ENCODE results near the gene GASK1A. TPM values are rescaled to one million over a fixed set of nuclear protein-coding genes. Genes with fewer than 3 reads are reported as not detected.
"Not testable (repeated sequence)": the region's sequence is repeated elsewhere in the genome, so short reads cannot be mapped to it uniquely, and the experiment has no call there.

Gene GASK1A
- not detected in 2 replicates for total RNA-seq

DNA sequence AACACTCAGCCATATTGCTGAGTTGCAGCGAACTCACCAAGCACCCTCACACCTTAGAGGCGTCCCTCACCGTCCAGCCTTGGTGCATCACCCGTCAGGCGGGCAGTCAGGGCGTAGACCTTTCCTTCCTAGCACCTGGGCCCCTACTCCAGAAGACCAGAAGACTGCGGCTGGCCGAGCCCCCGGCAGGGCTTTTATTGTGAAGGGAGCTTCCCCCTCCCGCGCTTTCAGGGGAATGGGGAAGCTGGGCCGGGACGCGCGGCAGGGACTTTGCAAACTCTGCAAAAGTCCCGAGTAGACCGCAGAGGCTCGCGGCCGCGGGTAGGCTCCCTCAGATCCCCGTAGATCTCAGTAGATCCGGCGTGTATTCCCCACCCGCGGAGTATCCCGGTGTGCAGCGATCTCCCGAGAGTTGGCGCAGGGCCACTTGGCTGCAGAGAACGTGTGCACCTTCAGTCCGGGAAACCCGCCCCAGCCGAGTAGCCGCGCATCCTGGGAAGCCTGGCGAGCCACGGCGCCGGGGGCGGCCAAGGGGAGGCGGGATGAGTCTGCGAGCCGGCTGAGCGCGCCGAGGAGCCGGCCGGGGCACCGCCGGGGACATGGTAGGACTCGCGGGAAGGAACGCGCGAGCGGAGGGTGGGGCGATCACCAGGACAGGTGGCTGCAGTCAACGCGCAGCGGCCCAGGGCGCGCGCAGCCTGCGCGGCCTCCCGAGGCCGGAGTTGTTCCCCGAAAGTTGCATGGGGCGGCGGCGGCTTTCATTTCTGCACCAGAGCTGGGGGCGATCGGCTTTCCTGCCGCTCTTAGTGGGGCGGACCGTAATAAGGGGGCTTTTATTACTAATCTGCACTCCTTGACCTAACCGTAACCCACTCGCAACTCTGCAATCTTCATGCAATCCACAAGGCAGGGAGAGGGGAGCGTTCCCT lies at the start of gene GASK1A:
Gene GASK1A, plus strand, starts transcription at position 268 of the 929 bp plus-strand sequence. Its CDS starts 332 bp downstream, at position 600.
- no peak for DNase-seq (ENCODE audit: extremely low read depth, low read depth, low spot score)

DNA sequence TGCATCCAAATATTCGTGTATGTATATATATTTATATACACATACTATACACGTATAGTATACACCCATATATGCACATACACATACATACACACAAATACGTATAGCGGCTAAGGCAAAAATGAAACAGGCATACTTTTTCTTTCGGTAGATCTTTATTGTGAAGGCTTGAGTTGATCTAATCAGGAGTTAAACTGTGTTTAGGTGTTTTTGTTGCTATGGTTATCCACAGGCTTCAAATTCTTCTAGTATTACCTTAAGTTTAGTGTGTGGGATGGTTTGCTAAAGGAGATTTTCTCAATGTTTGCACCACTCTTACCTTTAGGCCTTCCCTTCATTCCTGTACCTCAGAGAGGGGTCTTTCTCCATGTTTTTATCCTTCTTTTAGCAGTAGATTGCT lies 45.0 kb upstream of the GASK1A start:
- DNase-seq (ENCODE audit: extremely low read depth, low read depth, low spot score): no peak

DNA sequence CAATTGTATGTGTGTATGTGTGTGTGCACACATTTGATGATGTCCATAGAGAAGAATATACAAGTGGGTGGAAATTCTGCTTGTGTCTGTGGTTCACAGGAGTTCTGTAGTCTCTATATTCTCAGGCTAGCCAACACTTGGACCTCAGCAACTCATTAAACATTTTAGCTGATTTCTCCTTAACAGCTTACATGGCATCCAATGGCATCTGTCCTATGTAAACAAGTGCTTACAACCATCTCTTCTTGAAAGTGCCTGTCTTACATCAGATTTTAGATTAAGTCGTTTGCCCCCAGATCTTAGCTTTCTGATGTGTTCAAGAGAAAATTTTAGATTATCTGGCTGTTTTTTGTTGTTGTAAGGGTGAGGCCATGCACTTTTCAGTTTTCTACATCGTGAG lies 44.2 kb upstream of the GASK1A start:
- DNase-seq (ENCODE audit: extremely low read depth, low read depth, low spot score): no peak

DNA sequence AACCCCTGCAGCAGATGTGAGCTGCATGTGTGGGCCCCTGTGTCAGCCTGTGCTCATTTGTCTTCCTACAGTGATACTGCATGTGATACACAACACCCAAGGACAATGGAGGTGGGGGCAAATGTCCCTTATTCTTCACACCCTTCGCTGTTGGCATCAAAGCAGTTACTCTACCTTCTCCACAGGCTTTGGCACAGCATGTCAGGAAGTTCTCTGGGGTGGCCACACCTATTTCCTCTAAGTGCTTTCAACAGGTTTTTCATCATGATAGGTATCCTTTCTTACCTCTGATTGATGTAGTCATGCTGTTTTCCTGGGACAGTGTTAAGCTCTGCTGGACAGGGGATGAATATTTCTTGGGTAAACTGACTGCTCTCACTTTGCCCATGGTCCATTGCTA lies 43.6 kb upstream of the GASK1A start:
- no peak for DNase-seq (ENCODE audit: extremely low read depth, low read depth, low spot score)

DNA sequence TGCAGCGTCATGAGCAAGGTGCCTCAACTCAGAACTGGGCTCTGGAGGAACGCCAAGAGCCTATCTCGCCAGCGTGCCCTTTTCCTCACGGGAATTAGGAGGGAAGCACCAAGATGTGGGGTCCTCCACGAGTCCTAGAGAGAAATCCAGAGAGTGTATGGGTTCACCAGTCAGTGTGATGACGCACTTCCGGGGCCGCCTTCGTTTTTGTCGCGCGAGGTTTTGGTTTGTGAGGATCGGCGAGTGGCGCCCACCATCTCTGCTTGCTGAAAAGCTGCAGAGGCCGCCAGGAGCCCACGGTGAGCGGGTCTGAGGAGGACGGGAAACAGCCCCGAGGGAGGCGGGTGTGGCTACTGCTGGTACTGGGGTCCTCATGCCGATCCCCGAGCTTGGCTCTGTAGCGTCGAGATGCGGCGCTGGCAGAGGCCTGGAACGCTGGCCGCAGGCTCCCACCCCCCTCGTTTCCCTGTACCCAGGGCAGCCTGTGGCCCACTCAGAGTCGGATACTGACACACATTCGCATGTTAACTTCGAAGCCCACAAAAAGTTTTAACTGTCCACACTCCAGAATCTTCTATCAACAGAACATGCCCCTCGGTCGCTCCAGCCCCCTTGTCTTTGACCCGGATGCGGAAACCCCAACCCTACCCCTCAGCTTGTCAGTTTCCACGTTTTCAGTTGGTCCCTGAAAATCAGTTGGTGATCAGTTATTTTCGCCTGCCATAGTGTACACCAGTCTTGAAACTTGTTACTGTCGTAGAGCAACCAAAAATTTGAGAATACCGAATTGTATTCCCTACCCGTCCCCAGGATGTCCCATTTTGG lies 42.7 kb upstream of the GASK1A start:
- no peak for DNase-seq (ENCODE audit: extremely low read depth, low read depth, low spot score)

DNA sequence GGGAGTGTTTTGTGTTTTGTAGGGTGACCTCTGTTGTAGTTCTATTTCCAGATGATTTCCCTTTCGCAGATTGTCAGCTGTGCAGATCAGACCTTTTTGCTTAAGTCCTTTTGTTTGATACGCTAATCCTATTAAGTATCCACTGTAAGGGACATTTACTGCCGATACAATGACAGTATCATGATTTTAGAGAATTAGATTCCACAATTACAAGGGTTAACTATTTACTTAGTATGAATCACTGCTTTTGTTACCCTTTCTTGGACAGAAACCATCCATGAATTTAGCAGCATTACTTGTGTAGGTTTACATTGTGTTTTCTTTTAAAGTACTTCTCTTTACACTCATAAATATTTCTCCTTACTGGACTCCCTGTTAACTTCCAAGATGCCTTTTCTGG lies 41.8 kb upstream of the GASK1A start:
- DNase-seq (ENCODE audit: extremely low read depth, low read depth, low spot score): no peak

DNA sequence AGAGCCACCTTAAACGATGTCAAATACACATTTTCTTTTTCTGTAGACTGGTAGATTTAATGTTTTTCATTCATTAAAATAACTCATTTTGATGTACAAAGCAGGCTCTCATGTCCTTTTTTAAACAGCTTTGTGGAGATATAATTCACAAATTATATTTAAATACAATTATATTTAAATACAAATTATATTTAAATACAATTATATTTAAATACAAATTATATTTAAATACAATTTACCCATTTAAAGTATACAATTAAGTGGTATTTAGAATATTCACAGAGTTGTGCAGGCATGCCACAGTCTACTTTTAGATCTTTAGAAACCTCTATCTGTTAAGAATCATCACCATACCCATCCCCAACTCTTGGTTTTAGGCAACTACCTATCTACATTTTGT lies 36.4 kb upstream of the GASK1A start:
- DNase-seq (ENCODE audit: extremely low read depth, low read depth, low spot score): no peak

DNA sequence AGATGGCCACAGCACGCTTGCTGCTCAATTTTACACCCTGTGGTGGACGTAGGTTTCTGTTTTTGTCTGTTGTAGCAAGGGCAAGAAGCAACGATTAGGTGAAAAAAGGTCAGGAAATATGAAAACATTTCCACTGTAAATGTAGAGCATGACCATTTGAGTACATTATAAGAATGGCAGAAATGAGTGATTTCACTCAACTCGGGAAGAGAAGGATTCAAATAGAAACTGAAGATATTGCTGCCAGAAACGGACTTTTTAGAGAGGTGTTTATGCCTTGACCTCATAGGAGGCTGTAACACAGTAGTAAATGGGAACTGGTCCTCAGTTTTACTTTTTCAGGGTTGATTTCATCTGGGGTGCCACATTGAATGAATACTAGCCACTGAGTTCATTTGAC lies 33.1 kb upstream of the GASK1A start:
- DNase-seq (ENCODE audit: extremely low read depth, low read depth, low spot score): no peak

DNA sequence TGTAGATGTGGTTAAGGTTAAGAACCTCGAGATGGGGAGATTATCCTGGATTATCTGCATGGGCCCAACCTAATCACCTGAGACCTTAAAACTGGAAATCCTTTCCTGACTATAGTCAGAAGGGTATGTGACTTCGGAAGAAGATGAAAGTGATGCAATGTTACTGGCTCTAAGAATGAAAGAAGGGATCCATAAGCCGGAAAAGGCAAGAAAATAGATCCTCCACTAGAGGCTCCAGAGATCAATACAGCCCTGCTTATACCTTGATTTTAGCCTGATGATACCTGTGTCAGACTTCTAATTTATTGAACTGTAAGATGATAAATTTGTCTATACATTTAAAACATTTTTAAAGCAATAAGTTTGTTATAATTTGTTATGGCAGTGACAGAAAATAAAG lies 21.5 kb upstream of the GASK1A start:
- no peak for DNase-seq (ENCODE audit: extremely low read depth, low read depth, low spot score)

DNA sequence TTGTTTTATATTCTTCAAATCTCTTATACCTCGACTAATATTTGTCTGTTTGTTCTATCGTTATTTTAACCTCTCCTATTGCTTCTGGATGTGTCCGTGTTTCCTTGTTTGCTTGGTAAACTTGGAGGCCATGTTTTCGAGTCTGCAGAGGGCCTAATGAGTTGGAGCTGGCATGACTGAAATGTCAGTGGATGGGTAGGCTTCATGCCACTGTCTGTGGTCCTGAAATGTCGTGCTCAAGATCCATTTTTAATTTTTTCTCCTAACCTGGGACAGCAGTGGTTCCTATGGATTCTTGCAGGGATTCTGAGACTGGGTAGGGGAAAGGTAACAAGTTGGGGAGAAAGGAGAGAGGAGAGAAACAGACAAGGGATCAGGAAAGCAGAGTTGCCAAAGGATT lies 18.8 kb upstream of the GASK1A start:
- DNase-seq (ENCODE audit: extremely low read depth, low read depth, low spot score): no peak

DNA sequence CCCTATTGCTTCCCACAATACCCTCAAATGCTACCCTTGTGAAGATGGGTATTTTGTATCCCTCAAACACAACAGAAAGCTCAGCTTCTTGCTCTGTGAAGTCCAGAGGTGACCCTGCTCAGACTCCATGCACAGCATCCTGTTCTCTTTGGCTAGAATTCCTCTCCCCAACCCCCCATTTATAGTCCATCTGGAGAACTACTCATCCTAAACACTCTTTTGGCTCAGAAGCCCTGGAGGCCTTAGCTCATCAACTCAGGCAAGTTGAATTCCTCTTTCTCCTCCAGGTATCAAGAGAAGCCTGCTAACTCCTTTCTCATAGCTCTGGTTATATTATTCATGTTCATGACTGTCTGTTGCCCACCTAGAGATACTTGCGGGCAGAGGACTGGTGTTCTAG lies 18.3 kb upstream of the GASK1A start:
- no peak for DNase-seq (ENCODE audit: extremely low read depth, low read depth, low spot score)

DNA sequence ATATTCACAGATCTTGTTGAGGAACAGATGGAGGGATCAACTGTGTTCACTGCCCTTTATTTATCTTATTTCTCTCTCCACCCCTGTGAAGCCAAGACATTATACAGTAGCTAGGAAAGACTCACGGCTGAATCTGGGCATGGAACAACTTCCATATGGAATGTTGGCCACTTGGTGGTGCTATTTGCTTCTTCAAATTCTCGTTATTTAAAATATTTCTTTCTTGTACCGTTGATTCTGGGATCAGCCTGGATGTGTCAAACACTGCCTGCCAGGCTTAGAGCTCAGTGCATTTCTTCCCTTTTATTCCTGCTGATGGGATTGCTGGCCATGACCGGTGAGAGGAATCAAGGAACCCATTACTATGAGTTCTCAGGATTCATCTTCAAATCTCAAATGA lies 17.5 kb upstream of the GASK1A start:
- peak; percentile 33 for DNase-seq (ENCODE audit: extremely low read depth, low read depth, low spot score)

DNA sequence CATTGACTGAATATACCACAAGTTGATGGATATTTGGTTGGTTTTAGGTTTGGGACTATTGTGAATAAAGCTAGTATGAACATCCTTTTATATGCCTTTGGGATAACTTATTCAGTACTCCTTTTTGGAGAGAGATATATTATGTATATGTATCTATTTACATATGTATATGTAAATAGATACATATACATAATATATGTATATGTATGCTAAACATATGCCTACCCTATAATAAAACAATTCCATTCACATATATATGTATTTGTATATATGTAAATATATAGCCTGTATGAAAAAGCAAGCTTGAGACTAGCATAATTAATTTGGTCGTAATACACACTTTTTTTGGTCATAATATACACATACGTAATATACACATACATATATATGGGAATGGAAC lies 15.8 kb upstream of the GASK1A start:
- no peak for DNase-seq (ENCODE audit: extremely low read depth, low read depth, low spot score)

DNA sequence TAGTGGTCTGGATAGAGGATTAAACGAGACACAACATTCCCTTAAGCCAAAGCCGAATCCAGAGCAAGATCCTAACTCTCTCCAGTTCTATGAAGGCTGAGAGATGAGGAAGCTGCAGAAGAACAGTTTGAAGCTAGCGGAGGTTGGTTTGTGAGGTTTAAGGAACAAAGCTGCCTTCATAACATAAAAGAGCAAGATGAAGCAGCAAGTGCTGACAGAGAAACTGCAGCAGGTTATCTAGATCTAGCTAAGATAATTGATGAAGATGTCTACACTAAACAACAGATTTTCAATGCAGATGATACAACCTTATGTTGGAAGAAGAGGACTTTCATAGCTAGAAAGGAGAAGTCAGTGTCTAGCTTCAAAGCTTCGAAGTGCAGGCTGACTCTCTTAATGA lies 14.8 kb upstream of the GASK1A start:
- no peak for DNase-seq (ENCODE audit: extremely low read depth, low read depth, low spot score)

DNA sequence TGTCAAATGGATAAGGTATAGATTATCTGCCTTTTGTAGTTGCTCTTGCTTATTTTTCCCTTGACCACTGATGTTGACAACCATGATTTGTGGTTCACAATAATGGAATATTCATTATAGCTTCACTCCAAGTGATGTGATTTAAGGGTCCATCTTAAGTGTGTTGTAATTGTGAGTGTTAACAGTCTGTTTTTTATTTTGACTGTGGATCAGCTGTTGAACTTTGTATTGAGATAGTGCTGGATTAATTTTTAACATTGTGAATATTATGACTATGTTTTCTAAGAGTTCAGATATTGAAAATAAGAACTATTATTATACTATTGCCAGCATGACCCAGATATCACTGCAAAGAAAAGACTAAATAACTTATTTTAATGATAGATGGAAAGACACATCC lies 8.6 kb upstream of the GASK1A start:
- DNase-seq (ENCODE audit: extremely low read depth, low read depth, low spot score): no peak

DNA sequence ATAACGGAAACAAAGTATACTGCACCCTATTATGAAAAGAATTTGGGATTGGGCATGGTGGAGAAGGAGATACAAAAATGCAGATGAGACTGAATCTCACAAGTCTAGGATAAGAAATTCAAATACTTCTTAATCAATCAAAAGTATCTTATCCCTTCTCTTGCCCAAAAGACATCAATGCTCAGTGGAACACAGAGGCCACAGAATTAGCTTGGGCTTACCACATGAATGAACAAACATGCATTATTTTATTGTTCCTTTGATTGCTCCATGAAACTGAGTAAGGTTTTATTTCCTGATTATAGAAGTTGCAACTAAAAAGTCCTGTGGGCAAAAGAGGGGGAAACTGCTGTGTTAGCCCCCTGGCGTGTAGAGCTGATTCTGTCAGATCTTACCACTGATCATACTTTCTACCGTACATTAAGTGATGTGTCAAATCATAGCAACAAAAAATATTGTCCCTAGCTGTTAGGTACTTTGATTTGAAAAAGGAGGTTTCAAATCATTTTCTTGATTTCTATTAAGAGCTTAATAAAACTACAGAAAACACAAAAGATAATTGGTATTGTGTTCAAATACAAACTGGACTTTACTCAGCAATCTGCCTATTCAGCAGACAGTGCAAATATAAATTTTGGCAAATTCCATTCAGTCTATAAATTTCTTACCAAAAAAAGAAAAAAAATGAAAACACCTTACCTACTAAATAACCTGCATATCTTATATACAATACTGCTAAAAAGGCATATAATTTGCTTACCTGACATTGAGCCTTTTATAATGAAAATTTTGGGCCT lies 7.9 kb upstream of the GASK1A start:
- DNase-seq (ENCODE audit: extremely low read depth, low read depth, low spot score): no peak

DNA sequence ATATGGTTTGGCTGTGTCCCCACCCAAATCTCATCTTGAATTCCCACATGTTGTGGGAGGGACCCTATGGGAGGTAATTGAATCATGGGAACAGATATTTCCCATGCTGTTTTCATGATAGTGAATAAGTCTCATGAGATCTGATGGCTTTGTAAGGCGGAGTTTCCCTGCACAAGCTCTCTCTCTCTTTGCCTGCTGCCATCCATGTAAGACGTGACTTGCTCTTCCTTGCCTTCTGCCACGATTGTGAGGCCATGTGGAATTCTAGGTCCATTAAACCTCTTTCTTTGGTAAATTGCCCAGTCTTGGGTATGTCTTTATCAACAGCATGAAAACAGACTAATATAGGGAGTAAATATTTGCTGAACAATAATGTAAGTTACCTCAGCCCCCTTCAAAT lies 4.2 kb upstream of the GASK1A start:
- not testable (repeated sequence) for DNase-seq (ENCODE audit: extremely low read depth, low read depth, low spot score)

DNA sequence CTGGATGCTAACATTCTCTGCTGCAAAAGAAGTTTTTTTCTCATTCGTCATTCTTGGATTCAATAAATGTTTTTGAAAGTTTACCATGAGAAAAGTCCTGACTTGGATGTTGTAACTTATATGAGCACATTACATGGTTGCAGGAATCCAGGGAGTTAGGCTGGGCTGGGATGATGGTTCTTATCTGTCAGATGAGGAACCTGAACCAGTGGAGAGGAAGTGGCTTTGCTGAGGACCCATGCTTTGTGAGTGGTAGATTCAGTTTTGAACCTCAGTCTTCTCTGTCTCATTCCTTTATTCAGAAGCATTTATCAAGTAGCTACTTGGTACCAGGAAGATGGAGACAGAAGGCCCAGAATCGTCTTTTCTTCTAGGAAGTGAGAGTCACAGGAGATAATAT lies 3.7 kb upstream of the GASK1A start:
- no peak for DNase-seq (ENCODE audit: extremely low read depth, low read depth, low spot score)

DNA sequence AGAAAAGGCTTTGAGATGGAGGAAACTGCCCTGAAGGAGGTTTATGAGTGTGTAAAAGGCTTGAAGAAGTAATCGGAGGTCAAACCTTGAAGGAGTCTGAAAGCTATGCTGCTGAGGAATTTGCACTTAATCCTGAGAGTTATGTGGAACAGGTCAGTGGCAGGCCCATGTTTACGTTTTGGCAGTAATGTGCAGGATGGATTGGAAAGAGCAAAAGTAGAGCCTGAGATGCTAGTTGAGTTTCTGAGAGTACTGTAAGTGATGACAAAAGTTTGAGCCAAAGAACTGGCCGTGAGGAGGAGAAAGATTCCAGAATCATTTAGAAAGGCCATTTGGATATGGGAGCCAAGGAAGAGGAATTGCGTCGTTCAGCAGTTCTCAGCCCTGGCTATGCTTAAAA lies 3.2 kb upstream of the GASK1A start:
- DNase-seq (ENCODE audit: extremely low read depth, low read depth, low spot score): no peak

DNA sequence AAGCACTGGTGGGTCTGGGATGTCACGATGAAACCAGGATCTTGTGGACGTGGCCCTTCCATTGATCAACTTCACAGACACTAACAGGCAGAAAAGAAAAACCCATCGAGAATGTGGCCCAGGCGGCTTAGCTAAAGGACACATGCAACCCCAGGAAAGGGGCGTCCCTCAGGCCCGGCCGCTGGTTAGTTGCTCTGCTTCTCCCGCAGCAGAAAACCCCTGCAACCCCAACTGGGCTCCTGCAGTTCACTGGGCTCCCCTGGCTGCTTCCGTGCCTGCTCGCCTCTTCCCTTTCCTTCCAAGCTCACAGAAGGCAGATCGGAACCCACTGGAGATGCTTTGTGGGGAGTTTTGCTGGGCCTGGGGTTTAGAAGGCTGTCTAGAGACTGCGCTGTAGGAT lies 1.1 kb downstream of the GASK1A start:
- no peak for DNase-seq (ENCODE audit: extremely low read depth, low read depth, low spot score)

DNA sequence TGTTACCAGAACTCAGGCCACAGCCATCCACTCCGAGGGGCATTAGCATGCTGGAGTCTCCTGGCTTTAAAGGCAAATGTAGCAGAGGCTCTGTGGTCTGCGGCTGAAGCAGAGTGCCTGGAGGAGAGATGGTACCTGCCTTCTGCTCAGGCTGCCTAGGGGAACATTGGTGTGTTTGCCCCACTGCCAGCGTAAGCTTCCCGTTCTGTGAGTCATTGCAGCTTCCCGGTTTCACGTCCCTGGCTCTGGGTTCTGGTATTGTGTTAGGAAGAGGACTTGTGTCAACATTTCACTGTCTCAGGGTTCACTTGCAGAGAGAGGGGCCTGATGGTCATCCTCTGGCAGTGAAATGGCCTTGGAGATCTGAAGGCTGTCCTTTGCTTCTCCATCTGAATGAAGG lies 1.8 kb downstream of the GASK1A start:
- DNase-seq (ENCODE audit: extremely low read depth, low read depth, low spot score): no peak
